ES-I3 (cell line): ENCODE results near the gene COMMD4.

Experiments used
- H3K36me3 ChIP-seq: 2 replicates; pipeline ENCODE4 v1.6.1; 2013; ENCODE audit warnings: mild to moderate bottlenecking, low read length, control low read depth, moderate library complexity; ENCODE audit not compliant: insufficient read depth
- H3K4me1 ChIP-seq: 2 replicates; pipeline ENCODE4 v1.6.1; 2013; ENCODE audit warnings: mild to moderate bottlenecking, control low read depth, low read length; ENCODE audit not compliant: insufficient read depth
- H3K9ac ChIP-seq: 2 replicates; pipeline ENCODE4 v1.6.1; 2013; ENCODE audit warnings: low read depth, mild to moderate bottlenecking, low read length, moderate library complexity
- H3K9me3 ChIP-seq: 2 replicates; pipeline ENCODE4 v1.6.1; 2013; ENCODE audit warnings: mild to moderate bottlenecking, low read length, moderate library complexity; ENCODE audit not compliant: control insufficient read depth, insufficient read depth

The COMMD4 gene

DNA sequence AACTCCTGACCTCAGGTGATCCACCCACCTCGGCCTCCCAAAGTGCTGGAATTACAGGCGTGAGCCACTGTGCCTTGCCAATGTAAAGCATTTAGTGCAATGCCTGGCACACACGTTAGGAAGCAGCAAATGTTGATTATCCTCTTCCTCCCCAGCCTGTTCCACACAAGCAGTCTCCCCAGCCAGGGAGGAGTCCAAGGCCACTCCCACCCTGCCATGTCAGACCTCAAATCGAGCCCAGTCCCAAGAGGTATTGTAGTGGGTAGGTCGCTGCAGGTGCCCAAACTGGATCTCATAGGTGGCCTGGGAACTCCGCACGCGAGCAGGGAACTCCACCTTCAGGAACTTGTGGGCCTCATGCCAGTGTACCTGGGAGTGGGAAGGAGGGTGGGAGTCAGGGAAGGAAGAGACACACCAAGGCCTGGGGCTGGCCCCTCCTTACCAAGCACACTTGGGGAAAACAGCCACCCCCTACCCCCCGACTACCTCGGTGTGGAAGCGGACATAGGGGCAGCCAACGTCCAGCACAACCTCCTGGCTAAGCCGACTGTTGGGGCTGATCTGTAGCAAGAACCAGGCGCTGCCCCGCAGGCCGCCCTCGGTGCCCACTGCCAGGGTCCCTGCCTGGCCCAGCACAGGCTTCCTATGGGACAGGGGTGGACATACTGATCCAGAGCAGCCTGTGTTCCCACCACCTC, 22.3 kb downstream of the COMMD4 start:
- H3K9me3 ChIP-seq = no peaks in the 10 kb centered on the region

DNA sequence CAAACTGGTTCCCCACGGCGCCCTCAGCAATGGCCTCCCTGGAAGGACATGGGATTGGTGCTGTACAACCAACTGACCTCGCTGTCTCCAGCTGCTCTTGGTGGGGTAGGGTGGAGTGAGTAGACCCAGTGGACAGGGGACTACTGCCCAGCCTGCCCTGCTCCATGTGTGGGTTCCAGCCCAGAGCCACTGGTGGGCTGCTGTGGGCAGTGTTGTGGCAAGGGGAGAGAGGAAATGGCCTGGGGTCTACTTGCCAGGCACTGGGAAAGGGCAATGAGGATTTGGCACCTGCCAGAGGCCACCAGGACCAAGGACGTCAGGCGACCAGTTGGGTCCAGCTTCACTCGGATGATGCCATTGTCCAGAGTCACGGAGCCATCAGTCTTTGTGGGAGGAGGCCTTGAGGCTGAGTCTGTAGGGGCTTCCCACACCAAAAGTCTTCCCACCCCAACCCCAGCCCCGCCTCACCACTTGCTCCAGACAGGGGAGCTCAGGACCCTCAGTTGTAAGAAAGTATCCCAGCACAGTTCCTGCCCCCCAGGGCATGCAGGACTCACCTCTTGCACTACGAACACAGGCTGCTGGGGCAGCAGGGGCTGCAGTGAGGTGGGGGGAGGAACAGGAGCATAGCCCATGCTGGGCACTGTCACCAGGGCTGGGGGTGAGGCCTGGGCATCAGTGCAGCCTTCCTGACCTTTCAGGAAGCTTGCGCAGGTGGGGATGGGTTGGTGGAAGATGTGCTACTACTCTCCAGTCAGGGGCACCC, 23.1 kb downstream of the COMMD4 start:
- no peaks in the 10 kb centered on the region for H3K4me1 ChIP-seq
- no peaks in the 10 kb centered on the region for H3K9me3 ChIP-seq
- peaks cover 2% of the 10 kb centered on the region; the same call in 1 of the 2 replicates for H3K36me3 ChIP-seq
- H3K9ac ChIP-seq = no peak overlapping the region

More for the DNA sequence above, 22.3 kb downstream of the COMMD4 start:
- Histone ChIP-seq H3K36me3 (peaks cover 2% of the 10 kb centered on the region; the same call in 1 of the 2 replicates), H3K9ac (no peak overlapping the region), H3K4me1 (no peaks in the 10 kb centered on the region)

DNA sequence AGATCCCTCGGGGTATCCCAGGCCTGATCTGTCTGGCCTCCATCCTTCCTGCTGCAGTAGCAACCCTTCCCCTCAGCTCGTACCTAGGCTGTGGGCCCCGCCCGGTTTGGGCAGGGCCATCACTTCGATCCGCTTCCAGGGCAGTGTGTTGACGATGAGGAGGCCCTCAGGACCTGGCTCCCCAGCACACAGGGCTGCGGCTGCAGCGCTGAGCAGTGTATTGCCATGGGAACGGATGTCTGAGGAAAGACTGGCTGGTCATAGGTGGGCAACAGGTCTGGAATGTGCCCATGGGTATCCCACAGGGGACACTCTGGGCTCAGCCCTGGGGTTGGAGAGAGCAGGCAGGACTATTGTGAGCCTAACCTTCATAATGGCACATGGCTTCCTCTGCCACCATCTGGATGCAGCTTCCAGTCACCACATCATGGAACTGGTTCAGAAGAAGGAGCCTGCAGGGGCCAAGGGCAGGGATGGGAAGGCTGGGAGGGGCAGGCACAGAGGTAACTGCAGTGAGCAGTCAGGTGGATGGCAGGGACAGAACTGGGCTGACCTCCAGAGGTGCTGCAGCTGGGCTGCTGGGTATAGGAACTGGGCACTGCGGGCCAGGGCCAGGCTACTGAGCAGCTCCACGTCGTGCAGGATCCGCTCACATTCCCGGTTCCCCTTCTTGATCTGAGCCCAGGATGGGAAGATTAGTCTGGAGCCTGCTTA, 23.8 kb downstream of the COMMD4 start:
- Histone ChIP-seq H3K9ac (no peak overlapping the region), H3K4me1 (no peaks in the 10 kb centered on the region), H3K36me3 (peaks cover 2% of the 10 kb centered on the region; the same call in 1 of the 2 replicates), H3K9me3 (no peaks in the 10 kb centered on the region)

DNA sequence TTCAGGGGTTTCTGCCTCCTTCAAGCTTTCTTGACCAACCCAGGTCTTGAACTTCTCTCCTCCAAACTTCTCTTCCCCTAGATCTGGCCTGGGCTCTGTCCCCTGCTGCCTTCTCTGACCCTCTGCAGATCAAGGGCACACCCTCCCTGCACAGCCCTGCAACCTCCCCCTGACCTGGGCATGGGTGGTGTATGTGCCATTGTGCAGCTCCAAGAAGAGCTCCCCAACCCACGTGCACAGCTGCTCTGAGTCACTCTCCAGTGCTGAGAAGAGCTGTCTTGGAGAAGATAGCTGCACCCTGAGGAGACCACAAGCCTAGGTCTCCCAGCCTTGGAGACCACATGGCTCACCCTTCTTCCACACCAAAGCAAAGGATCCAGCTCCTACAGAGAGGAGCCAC, 24.5 kb downstream of the COMMD4 start:
- H3K9ac ChIP-seq = no peak overlapping the region
- H3K9me3 ChIP-seq = no peaks in the 10 kb centered on the region
- peaks cover 5% of the 10 kb centered on the region; the same call in 1 of the 2 replicates for H3K36me3 ChIP-seq
- H3K4me1 ChIP-seq = no peaks in the 10 kb centered on the region

DNA sequence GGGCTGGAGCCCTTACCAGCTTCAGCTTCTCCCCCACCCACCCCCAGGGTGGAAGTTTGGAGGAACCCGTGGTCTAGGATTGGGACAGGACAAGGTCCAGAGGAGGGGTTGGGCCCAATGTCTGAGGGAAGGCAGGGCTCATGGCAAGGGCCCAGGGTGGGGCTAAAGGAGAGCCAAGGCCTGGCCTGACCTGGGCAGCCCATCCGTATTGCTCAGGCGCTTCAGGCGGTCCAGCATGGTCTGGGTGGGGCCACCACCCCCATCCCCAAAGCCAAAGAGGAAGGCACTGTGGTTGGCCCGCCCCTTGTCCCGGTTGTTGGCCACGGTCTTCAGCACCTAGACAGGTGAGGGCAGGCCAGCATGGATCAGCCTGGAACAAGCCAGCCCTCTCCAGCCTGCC, 25.0 kb downstream of the COMMD4 start:
- Histone ChIP-seq H3K9ac (no peak overlapping the region), H3K4me1 (no peaks in the 10 kb centered on the region), H3K9me3 (no peaks in the 10 kb centered on the region), H3K36me3 (peaks cover 5% of the 10 kb centered on the region; the same call in 1 of the 2 replicates)

DNA sequence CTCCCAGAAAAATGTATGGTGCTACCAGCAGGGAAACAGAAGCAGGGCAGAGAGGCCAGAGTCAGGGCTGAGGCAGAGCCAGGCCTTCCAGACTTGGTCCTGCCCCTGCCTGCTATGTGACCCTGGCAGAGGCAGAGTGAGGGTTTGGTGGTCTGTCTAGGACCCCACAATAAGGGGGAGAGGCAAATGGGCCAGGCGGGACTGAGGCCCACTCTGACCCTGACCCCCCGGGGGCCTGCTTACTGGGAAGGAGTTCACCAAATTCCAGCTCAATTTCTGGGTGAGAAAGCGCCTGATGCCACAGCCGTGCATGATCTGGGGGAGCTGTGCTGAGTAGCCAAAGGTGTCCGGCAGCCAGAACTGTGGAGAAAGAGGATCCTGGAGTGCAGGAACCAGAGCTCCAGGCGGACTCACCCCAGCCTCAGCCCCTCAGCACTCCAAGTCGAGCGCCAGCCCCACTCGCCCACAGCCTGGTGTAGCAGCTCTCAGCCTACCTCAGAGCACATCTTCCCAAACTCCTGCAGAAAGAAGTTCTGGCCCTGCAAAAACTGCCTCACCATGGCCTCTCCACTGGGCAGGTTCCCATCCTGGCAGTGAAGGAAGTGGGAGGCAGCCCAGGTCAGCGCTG, 25.6 kb downstream of the COMMD4 start:
- Histone ChIP-seq H3K36me3 (peaks cover 7% of the 10 kb centered on the region; the same call in 1 of the 2 replicates), H3K9me3 (no peaks in the 10 kb centered on the region), H3K4me1 (no peaks in the 10 kb centered on the region), H3K9ac (no peak overlapping the region)

DNA sequence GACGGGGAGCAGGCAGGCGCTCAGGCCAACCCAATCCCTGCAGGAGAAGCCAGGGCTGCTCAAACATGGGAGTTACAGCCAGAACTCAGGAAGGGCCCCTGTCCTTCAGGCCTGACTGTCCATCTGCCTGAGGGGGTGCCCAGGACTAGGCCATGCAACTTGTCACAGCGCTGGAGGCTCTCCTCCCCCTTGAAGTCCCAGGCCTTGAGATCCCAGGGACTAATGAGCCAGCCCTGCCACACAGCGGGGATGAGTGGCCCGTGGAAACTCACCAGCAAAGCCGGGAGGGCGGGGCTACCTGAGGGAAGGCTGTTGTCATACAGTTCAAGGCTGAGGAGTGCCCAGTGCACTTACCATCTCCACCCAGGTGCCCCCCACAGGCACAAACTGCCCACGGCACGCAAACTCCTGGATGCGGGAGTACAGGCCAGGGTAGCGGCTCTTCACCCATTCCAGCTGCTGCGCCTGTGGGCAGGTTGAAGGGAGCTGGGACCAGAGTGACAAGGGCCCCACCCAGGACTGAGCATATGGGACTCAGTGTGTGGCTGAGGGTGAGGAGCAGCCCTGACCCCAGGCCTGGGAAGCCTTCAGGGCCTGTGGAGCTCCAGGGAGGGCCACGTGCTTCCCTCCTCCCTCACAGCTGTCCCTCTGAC, 26.3 kb downstream of the COMMD4 start:
- H3K4me1 ChIP-seq = no peaks in the 10 kb centered on the region
- H3K9ac ChIP-seq = no peak overlapping the region
- no peaks in the 10 kb centered on the region for H3K9me3 ChIP-seq
- H3K36me3 ChIP-seq = peaks cover 7% of the 10 kb centered on the region; the same call in 1 of the 2 replicates

DNA sequence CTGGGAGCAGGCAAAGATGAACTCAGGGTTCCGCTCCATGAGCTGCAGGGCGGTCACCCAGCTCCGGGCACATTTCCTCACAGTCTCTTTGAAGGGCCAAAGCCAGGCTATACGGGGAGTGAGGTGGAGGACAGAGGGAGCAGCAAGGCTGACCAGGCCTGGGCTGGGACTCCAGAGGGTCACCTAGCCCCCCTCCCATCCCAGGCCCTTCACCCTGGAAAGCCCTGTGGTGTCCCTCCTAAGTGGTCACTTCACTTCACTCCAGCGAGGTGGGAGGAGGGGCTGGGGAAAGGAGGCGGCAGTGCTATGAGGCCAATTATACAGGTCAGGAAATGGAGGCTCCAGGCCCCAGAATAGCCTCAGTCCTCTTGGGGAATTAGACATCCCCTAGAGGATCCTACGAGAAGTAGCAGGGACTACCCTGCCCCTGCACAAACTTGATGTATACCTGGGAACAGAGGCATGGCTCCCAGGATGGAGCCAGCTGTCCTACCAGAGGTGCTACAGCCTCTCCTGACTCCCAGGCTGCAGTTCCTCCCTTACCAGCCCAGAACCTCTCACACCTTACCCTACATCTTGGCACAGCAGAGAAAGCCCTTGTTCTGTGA, 26.9 kb downstream of the COMMD4 start:
- Histone ChIP-seq H3K9ac (no peak overlapping the region), H3K9me3 (no peaks in the 10 kb centered on the region), H3K4me1 (no peaks in the 10 kb centered on the region), H3K36me3 (peaks cover 7% of the 10 kb centered on the region; the same call in 1 of the 2 replicates)

DNA sequence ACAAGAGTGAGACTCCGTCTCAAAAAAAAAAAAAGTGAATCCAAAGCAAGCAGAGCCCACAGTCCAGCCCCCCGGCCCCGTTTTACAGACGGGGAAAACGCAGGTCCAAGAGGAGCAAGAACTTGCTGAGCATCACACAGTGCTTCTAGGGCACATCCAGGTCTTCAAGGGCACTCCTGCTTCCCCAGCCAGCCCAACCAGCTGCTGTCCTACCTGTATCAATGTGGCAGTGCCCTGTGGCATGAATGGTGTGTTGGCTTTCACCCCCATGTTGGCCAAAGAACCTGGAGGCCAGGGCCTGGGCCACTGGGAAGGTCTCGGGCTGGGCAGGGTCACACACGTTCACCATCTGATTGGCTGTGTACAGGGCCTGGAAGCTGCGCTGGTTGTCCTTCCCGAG, 27.9 kb downstream of the COMMD4 start:
- H3K36me3 ChIP-seq = peaks cover 7% of the 10 kb centered on the region; the same call in 1 of the 2 replicates
- no peaks in the 10 kb centered on the region for H3K9me3 ChIP-seq
- H3K9ac ChIP-seq = no peak overlapping the region
- H3K4me1 ChIP-seq = no peaks in the 10 kb centered on the region

DNA sequence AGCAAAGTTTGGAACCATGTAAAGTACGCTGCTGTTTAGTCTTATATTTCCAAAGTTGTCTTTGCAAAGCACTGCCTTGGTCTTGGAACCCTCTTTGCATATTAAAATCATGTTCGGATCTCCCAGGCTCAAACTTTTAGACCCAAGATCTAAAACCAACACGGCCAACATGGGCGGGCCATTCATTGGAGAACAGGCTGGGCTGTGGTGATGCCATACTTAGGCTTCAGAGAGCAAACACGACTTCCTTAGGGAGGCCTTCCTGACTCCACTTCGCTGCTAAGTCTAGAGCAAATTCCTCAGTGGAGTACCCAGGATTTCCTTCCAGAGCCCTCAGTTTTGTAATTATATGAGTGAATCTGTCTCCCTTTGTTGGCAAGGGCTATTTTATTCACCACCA, 29.0 kb downstream of the COMMD4 start:
- H3K36me3 ChIP-seq = peaks cover 5% of the 10 kb centered on the region; the same call in 1 of the 2 replicates
- H3K4me1 ChIP-seq = no peaks in the 10 kb centered on the region
- no peaks in the 10 kb centered on the region for H3K9me3 ChIP-seq
- no peak overlapping the region for H3K9ac ChIP-seq

DNA sequence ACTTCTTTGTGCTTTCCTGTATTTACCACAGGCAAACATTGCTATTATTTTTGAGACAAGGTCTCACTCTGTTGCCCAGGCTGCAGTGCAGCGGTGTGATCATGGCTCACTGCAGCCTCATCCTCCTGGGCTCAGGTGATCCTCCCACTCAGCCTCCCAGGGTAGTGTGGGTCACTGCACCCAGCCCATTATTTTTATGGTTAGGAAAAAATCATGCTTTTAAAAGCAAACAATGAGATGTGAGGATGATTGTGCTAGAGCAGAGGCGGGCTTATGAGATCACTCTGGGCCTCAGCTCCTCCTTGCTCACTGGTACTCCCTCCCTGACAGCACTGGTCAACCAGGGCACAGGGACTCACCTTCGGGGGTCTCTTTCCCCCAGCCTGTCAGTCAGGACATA, 30.3 kb downstream of the COMMD4 start:
- H3K4me1 ChIP-seq = no peaks in the 10 kb centered on the region
- peaks cover 7% of the 10 kb centered on the region; the same call in 1 of the 2 replicates for H3K36me3 ChIP-seq
- no peak overlapping the region for H3K9ac ChIP-seq
- no peaks in the 10 kb centered on the region for H3K9me3 ChIP-seq

DNA sequence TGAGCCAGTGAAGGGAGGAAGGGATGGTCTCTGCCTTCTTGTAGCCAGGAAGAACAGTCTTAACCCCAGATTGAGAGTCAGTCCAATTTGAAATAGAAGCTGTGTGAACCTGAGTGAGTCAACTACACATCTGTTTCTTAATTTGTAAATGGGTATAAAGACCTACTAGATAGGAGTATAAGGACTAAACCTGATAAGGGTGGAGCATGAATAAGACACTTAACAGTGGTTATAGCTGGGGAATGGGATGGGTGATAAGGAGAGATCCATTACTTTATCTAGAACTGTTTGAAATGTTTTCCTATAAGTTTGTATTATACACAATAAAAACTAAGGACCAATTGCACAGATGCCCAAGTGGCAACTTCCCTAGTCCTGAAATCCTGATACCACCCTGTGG, 31.1 kb downstream of the COMMD4 start:
- H3K36me3 ChIP-seq = peaks cover 13% of the 10 kb centered on the region; the same call in 1 of the 2 replicates
- H3K9ac ChIP-seq = no peak overlapping the region
- H3K4me1 ChIP-seq = no peaks in the 10 kb centered on the region
- no peaks in the 10 kb centered on the region for H3K9me3 ChIP-seq

DNA sequence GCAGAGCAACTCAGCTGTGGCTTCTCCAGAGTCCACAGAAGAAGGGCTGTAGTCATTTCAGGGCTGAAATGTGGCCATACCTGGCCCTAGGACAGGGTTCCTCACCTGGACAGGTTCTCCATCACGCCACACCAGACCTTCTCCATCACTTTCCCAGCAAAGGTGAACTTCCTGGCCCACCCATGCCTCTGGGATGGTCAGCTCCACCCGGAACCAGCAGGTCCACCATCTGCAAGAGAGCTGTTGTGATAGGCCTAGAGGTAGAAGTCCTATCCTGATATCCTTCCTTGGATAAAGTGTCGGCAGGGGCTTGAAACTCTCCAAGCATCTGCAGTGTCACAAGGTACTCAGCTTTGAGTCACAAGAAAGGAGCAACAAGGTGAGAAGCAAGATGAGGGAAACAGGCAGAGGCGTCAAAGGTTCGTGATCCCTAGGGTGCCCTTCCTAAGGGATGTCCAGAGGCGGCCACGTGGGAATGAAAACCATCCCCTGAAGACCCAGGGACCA, 31.6 kb downstream of the COMMD4 start:
- peak overlapping the region; percentile 83; the same call in 1 of the 2 replicates for H3K9ac ChIP-seq
- no peaks in the 10 kb centered on the region for H3K4me1 ChIP-seq
- H3K36me3 ChIP-seq = peaks cover 13% of the 10 kb centered on the region; the same call in 1 of the 2 replicates
- H3K9me3 ChIP-seq = no peaks in the 10 kb centered on the region
